ENCODE results near the gene UCP3. TPM values are rescaled to one million over a fixed set of nuclear protein-coding genes. Genes with fewer than 3 reads are reported as not detected.

Gene UCP3
- total RNA-seq, 4 donors from 2014 or later: 1.3 to 7.6 (median 3.1) TPM

GRCh38 chr11:74009230-74009547, 304 bp upstream of the UCP3 start:
- Histone ChIP-seq H3K36me3 (no peaks in the 10 kb centered on the region), H3K4me3 (no peak overlapping the region), H3K27ac (no peak overlapping the region), H3K9me3 (no peaks in the 10 kb centered on the region), H3K27me3 (no peaks in the 10 kb centered on the region), H3K4me1 (peaks cover 0 to 11% (median 0%) of the 10 kb centered on the region in 4 donors)
- in situ Hi-C loops (cut with MboI; ENCODE audit: low pct_ligation_motif_present in 1 of 4, low pct_unique_long_range_greater_than_20kb in 1 of 4, low sequenced_read_pairs in 3 of 4) (no loop called here), intact Hi-C loops (cut with DNase I; ENCODE audit: low total_unique reads) (no loop called here)
- no peak for TF ChIP-seq POLR2AphosphoS5 (IDR thresholded peaks at IDR 0.05)
- TF ChIP-seq POLR2A (IDR thresholded peaks at IDR 0.05): no peak
- TF ChIP-seq EP300 (IDR thresholded peaks at IDR 0.05; ENCODE audit: low read depth): no peak
- TF ChIP-seq CTCF (IDR thresholded peaks at IDR 0.05): no peak
- 72 to 84% methylated on average over 3 of the region's 3 CpGs for WGBS, 2 donors (ENCODE audit: low coverage in 1 of 2)
- DNase-seq: no peak

- H3K36me3 ChIP-seq: no peaks in the 10 kb centered on the region
- H3K4me1 ChIP-seq: peaks cover 0 to 11% (median 0%) of the 10 kb centered on the region in 4 donors
- WGBS, 2 donors (ENCODE audit: low coverage in 1 of 2): 85% methylated on average over 6 of the region's 6 CpGs; no CpG with 5 or more reads in 1 of the 2 donors
- no peak overlapping the region for H3K4me3 ChIP-seq
- DNase-seq: no peak
- no peaks in the 10 kb centered on the region for H3K9me3 ChIP-seq
- H3K27me3 ChIP-seq: no peaks in the 10 kb centered on the region
- no peak overlapping the region for H3K27ac ChIP-seq
- in situ Hi-C loops (cut with MboI; ENCODE audit: low pct_ligation_motif_present in 1 of 4, low pct_unique_long_range_greater_than_20kb in 1 of 4, low sequenced_read_pairs in 3 of 4): no loop called here
- TF ChIP-seq CTCF (IDR thresholded peaks at IDR 0.05): no peak
- no peak for TF ChIP-seq POLR2AphosphoS5 (IDR thresholded peaks at IDR 0.05)
- no peak for TF ChIP-seq POLR2A (IDR thresholded peaks at IDR 0.05)
- no peak for TF ChIP-seq EP300 (IDR thresholded peaks at IDR 0.05; ENCODE audit: low read depth)
- intact Hi-C loops (cut with DNase I; ENCODE audit: low total_unique reads): no loop called here
Measured at GRCh38 chr11:74007691-74008372, 1.1 kb downstream of the UCP3 start.

- Histone ChIP-seq H3K4me1 (peaks cover 0 to 11% (median 0%) of the 10 kb centered on the region in 4 donors), H3K9me3 (no peaks in the 10 kb centered on the region), H3K36me3 (no peaks in the 10 kb centered on the region), H3K27ac (no peak overlapping the region), H3K27me3 (no peaks in the 10 kb centered on the region), H3K4me3 (no peak overlapping the region)
- no peak for DNase-seq
- 80 to 89% methylated on average over 2 to 7 of the region's 7 CpGs for WGBS, 2 donors (ENCODE audit: low coverage in 1 of 2)
- TF ChIP-seq POLR2AphosphoS5 (IDR thresholded peaks at IDR 0.05): no peak
- no peak for TF ChIP-seq CTCF (IDR thresholded peaks at IDR 0.05)
- TF ChIP-seq EP300 (IDR thresholded peaks at IDR 0.05; ENCODE audit: low read depth): no peak
- TF ChIP-seq POLR2A (IDR thresholded peaks at IDR 0.05): no peak
- intact Hi-C loops (cut with DNase I; ENCODE audit: low total_unique reads): no loop called here
- in situ Hi-C loops (cut with MboI; ENCODE audit: low pct_ligation_motif_present in 1 of 4, low pct_unique_long_range_greater_than_20kb in 1 of 4, low sequenced_read_pairs in 3 of 4): no loop called here
Measured at GRCh38 chr11:74006743-74007304, 2.1 kb downstream of the UCP3 start.

- Histone ChIP-seq H3K27me3 (no peaks in the 10 kb centered on the region), H3K27ac (no peak overlapping the region), H3K4me1 (peaks cover 0 to 11% (median 0%) of the 10 kb centered on the region in 4 donors), H3K4me3 (no peak overlapping the region), H3K9me3 (no peaks in the 10 kb centered on the region), H3K36me3 (no peaks in the 10 kb centered on the region)
- no peak for DNase-seq
- intact Hi-C loops (cut with DNase I; ENCODE audit: low total_unique reads) (no loop called here), in situ Hi-C loops (cut with MboI; ENCODE audit: low pct_ligation_motif_present in 1 of 4, low pct_unique_long_range_greater_than_20kb in 1 of 4, low sequenced_read_pairs in 3 of 4) (no loop called here)
- TF ChIP-seq POLR2A (IDR thresholded peaks at IDR 0.05) (no peak), CTCF (IDR thresholded peaks at IDR 0.05) (no peak), POLR2AphosphoS5 (IDR thresholded peaks at IDR 0.05) (no peak), EP300 (IDR thresholded peaks at IDR 0.05; ENCODE audit: low read depth) (no peak)
- whole genome bisulfite sequencing, 2 donors (ENCODE audit: low coverage in 1 of 2): 91% methylated on average over 29 of the region's 29 CpGs; no CpG with 5 or more reads in 1 of the 2 donors
Measured at GRCh38 chr11:74005721-74006517, 3.0 kb downstream of the UCP3 start.
